GM12865 (cell line): Measurements from ENCODE around the gene GSTK1.
"Not testable (repeated sequence)": the region's sequence is repeated elsewhere in the genome, so short reads cannot be mapped to it uniquely, and the experiment has no call there.

Experiments
- DNase-seq: peaks from one replicate; pipeline ENCODE4 v3.0.0; 2010; ENCODE audit warnings: low read depth
- H3K4me3 ChIP-seq: 2 replicates; pipeline ENCODE4 v1.5.1; 2011; ENCODE audit warnings: mild to moderate bottlenecking, low read depth, low read length, control low read depth
- CTCF ChIP-seq: IDR thresholded peaks from 2 replicates; pipeline ENCODE4 v1.5.1; 2011; ENCODE audit warnings: low read length, control low read depth, low read depth, inconsistent platforms; ENCODE audit not compliant: insufficient read depth; ENCODE audit errors: missing control alignments

The GSTK1 gene

GRCh38 chr7:143256325-143256724 is 6.9 kb upstream of the GSTK1 start:
- no peak for TF ChIP-seq CTCF
- DNase-seq: no peak
- no peak overlapping the region for H3K4me3 ChIP-seq

GRCh38 chr7:143256932-143257331 is 6.3 kb upstream of the GSTK1 start:
- no peak overlapping the region for H3K4me3 ChIP-seq
- no peak for TF ChIP-seq CTCF

DNA sequence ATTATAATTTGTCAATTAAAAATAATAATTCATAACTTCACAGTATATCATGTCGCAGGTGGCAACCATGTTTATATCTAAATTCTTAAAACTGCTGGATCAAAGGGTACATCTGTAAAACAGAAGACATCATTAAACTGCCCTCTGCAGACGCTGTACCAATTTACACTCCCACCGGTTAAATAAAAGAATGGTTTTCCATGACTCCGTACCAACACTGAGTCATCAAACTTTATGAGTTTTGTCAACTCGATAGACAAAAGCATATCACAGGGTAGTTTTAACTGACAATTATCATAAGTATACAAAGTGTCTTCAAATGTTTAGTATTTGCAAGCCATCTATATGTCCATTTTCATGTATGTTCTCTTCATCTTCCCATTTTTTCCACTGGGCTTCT is 5.7 kb upstream of the GSTK1 start:
- no peak for DNase-seq
- no peak for TF ChIP-seq CTCF
- no peak overlapping the region for H3K4me3 ChIP-seq

More at GRCh38 chr7:143256932-143257331, 6.3 kb upstream of the GSTK1 start:
- DNase-seq: peak; percentile 63

- DNase-seq: peak; percentile 69
- no peak overlapping the region for H3K4me3 ChIP-seq
- TF ChIP-seq CTCF: no peak
Measured at GRCh38 chr7:143258831-143259230, 4.4 kb upstream of the GSTK1 start.

DNA sequence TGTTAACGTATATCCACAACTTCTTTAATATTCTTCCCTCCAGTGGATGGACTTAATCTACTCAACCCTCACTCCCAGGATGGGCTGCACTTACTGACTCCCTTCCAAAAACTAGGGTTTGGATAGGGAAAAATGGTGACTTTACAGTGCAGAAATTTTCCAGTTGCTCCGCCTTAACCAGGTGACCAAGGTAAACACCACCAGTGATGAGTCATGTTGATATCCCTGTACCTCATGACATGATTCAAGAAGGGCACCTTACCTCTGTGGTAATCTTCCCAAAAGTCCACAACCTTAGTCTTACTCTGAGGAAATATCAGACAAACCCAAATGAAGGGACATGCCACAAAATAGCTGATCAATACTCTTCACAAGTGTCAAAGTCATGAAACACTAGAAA is 3.5 kb upstream of the GSTK1 start:
- H3K4me3 ChIP-seq: no peak overlapping the region
- TF ChIP-seq CTCF: no peak
- no peak for DNase-seq

DNA sequence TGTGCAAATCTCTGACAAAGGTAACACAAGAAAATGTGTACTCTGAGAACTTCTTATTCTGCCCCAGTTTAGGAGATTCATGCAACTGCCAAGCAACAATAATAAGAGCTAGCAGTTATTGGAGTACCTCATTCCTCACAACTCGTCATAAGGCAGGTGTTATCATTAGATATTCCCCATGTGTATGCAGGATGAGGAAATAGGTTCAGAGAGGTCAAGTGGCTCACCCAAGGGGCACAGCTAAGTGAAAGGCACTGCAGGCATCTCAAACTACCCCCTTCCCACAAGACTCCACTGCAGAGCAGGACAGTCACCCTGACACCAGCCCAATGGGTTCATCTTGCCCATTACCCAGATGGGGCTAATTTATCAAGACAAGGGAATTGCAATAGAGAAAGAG is 1.3 kb upstream of the GSTK1 start:
- DNase-seq: no peak
- no peak for TF ChIP-seq CTCF
- no peak overlapping the region for H3K4me3 ChIP-seq

DNA sequence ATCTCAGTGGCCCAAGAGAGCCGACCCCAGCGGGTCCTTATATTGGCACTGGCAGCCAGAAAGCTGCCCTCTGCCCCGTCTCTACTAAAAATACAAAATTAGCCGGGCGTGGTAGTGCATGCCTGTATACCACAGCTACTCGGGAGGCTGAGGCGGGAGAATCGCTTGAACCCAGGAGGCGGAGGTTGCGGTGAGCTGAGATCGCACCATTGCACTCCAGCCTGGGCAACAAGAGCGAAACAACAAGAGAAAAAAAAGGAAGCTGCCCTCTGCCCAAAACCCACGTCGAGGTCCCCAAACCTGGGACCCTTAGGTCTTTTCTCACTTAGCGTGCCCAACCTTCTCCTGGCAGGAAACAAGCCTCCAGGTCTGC is 941 bp downstream of the GSTK1 start:
- not testable (repeated sequence) for DNase-seq
- peak overlapping the region; percentile 100 for H3K4me3 ChIP-seq
